Activated CD8-positive, alpha-beta T cell treated with anti-CD3 and anti-CD28 coated beads for 36 hours (primary cell): ENCODE measurements around the gene ASTN2. TPM values are rescaled to one million over a fixed set of nuclear protein-coding genes. Genes with fewer than 3 reads are reported as not detected.

Source experiments
- ATAC-seq: fragments of 200-7000 bp; cut with Tn5 transposase; one replicate; pipeline ENCODE4 v1.10.0; 2021; ENCODE audit warnings: mild to moderate bottlenecking, moderate library complexity
- CTCF ChIA-PET: fragments of 350-600 bp; sonication (Branson Sonifier 250); formaldehyde crosslinking; loops from one replicate; lab custom pipeline; 2021; ENCODE audit warnings: antibody characterized with exemption; lab: Charles Lee
- POLR2A ChIA-PET: fragments of 350-600 bp; sonication (Branson Sonifier 250); formaldehyde crosslinking; loops from one replicate; lab custom pipeline; 2021; ENCODE audit warnings: antibody characterized with exemption; lab: Charles Lee
- DNase-seq: peaks from one replicate; pipeline ENCODE4 v3.0.0-alpha.2; 2020
- H3K27ac Mint-ChIP-seq: one replicate; pipeline ENCODE4 v1.8.0; 2021; ENCODE audit warnings: mild to moderate bottlenecking, mixed read lengths
- H3K27me3 Mint-ChIP-seq: one replicate; pipeline ENCODE4 v1.8.0; 2021; ENCODE audit warnings: mixed read lengths
- H3K36me3 Mint-ChIP-seq: one replicate; pipeline ENCODE4 v1.8.0; 2021; ENCODE audit warnings: low read depth, mixed read lengths
- H3K4me1 Mint-ChIP-seq: one replicate; pipeline ENCODE4 v1.8.0; 2021; ENCODE audit warnings: low read depth, mixed read lengths
- H3K4me3 Mint-ChIP-seq: one replicate; pipeline ENCODE4 v1.8.0; 2021; ENCODE audit warnings: mild to moderate bottlenecking, moderate library complexity, mixed read lengths
- H3K9me3 Mint-ChIP-seq: one replicate; pipeline ENCODE4 v1.8.0; 2021; ENCODE audit warnings: mixed read lengths
- CTCF ChIP-seq: fragments of 200-600 bp; IDR thresholded peaks from one replicate; pipeline ENCODE4 v1.8.0; 2022; ENCODE audit warnings: antibody characterized with exemption, mild to moderate bottlenecking
- intact Hi-C: fragments of 100-400 bp; cut with micrococcal nuclease; formaldehyde crosslinking; loops from one replicate; pipeline ENCODE4 v1.10.0; 2022
- total RNA-seq, 2 experiments: library from RNA; stranded (reverse); gene quantifications; one replicate each; pipeline ENCODE4 v1.2.3, GENCODE V29; 2021

The ASTN2 gene
- total RNA-seq, 2 experiments from 2014 or later = 5.2 to 5.7 TPM

DNA sequence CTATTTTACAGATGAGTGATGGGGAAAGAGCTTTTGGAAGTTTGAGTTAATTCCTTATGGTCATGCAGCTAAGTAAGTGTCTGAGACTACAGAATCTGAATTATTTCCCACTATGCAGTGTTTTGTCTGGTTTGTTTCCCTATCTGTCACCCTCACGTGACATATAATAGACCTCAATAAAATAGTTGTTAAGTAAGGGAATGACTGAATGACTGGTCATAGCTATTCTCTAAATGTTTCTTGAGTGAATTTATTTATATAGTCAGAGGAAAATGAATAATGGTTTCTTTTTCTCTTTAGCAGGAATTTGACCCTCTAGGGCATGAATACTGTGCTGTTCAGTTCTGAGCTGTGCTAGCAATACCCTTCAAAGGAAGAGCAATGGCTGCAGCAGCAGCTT lies 717.5 kb downstream of the ASTN2 start:
- H3K27ac Mint-ChIP-seq = no peak overlapping the region
- H3K4me3 Mint-ChIP-seq = no peak overlapping the region
- DNase-seq (no peak), ATAC-seq (no peak)
- POLR2A ChIA-PET = no interaction called here
- CTCF ChIA-PET = no interaction called here
- peaks cover 58% of the 10 kb centered on the region for H3K4me1 Mint-ChIP-seq
- no peaks in the 10 kb centered on the region for H3K27me3 Mint-ChIP-seq
- H3K36me3 Mint-ChIP-seq = peaks cover 70% of the 10 kb centered on the region
- no peak for TF ChIP-seq CTCF
- H3K9me3 Mint-ChIP-seq = peaks cover 13% of the 10 kb centered on the region
- intact Hi-C loops = no loop called here

DNA sequence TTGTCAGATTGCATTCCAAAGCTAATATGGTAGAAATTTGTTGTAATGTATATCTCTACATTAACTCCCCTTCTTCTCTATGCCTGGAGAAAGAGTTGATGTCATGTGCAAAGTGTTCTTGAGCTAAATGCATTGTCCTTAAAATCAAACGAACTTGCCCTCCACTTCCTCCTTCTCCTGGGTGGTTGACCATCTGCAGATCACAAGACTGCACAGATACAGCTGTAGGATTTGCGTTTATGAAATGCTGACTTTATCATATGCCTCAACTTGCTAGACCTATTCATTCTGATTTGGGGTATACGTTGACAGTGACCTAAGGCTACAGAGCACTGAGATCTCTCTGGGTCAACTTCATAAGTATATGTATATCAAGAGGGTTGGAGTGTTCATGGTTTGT lies 719.4 kb downstream of the ASTN2 start:
- Mint-ChIP-seq H3K36me3 (peaks cover 51% of the 10 kb centered on the region), H3K4me3 (no peak overlapping the region), H3K27ac (no peak overlapping the region), H3K27me3 (no peaks in the 10 kb centered on the region), H3K9me3 (peaks cover 10% of the 10 kb centered on the region), H3K4me1 (peaks cover 56% of the 10 kb centered on the region)
- ChIA-PET POLR2A (no interaction called here), CTCF (interaction anchor here (0.8 kb wide), 1 partner anchor 165 kb away, joined by 3 read pairs; no protein-coding TSS in a partner anchor)
- ATAC-seq (no peak), DNase-seq (no peak)
- no peak for TF ChIP-seq CTCF
- intact Hi-C loops = no loop called here

DNA sequence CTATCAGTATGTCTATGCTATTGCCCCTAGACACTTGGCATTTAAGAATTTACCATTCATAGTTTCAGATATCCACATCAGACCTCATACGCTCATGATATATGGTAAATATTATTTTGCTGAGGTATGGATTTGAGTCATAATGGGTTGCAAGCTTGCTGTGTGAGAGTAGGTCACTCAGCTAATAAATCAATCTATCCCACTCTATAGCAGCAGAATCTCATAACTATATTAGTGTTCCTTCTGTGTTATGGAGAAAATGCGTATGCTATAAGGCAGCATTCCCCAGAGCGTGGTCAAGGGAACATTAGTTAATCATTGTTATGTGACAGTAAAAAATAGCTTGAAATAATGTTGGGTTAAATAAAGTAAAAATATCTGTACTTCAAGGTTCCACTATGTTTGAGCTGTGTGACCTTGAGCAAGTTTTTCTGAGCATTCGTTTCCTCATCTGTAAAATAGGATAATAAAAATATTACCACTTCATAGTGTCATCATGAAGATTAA lies 720.0 kb downstream of the ASTN2 start:
- Mint-ChIP-seq H3K27ac (no peak overlapping the region), H3K36me3 (peaks cover 45% of the 10 kb centered on the region), H3K9me3 (peaks cover 5% of the 10 kb centered on the region), H3K4me1 (peaks cover 52% of the 10 kb centered on the region), H3K4me3 (no peak overlapping the region), H3K27me3 (no peaks in the 10 kb centered on the region)
- ATAC-seq (no peak), DNase-seq (no peak)
- intact Hi-C loops = no loop called here
- CTCF ChIA-PET = interaction anchor here (0.8 kb wide), 1 partner anchor 166 kb away, joined by 3 read pairs; no protein-coding TSS in a partner anchor
- POLR2A ChIA-PET = no interaction called here
- TF ChIP-seq CTCF = no peak

- ChIA-PET POLR2A (no interaction called here), CTCF (interaction anchor here (1.4 kb wide), 1 partner anchor 30 kb away, joined by 6 read pairs; no protein-coding TSS in a partner anchor)
- Mint-ChIP-seq H3K4me1 (peaks cover 68% of the 10 kb centered on the region), H3K27ac (no peak overlapping the region), H3K4me3 (no peak overlapping the region), H3K27me3 (no peaks in the 10 kb centered on the region), H3K36me3 (peaks cover 29% of the 10 kb centered on the region), H3K9me3 (peaks cover 3% of the 10 kb centered on the region)
- intact Hi-C loops = no loop called here
- DNase-seq (no peak), ATAC-seq (no peak)
- TF ChIP-seq CTCF = no peak
These were observed 721.6 kb downstream of the ASTN2 start for GRCh38 chr9:116693233-116693731.

- peaks cover 74% of the 10 kb centered on the region for H3K4me1 Mint-ChIP-seq
- TF ChIP-seq CTCF = no peak
- H3K4me3 Mint-ChIP-seq = no peak overlapping the region
- peaks cover 23% of the 10 kb centered on the region for H3K36me3 Mint-ChIP-seq
- intact Hi-C loops = no loop called here
- ChIA-PET CTCF (no interaction called here), POLR2A (no interaction called here)
- ATAC-seq (no peak), DNase-seq (no peak)
- H3K27me3 Mint-ChIP-seq = no peaks in the 10 kb centered on the region
- no peak overlapping the region for H3K27ac Mint-ChIP-seq
- no peaks in the 10 kb centered on the region for H3K9me3 Mint-ChIP-seq
These were observed 722.2 kb downstream of the ASTN2 start for GRCh38 chr9:116692616-116693015.
